H1 (cell line): ENCODE results near the gene LAP3.

ENCODE experiments used
- CTCF ChIP-seq, 3 experiments: IDR thresholded peaks; 1 replicate in 2 of 3; 2 replicates in 1 of 3; pipeline versions ENCODE4 v1.5.1 to v1.6.1; 2011; ENCODE audit warnings: low read length in 3 of 3, mild to moderate bottlenecking in 3 of 3, inconsistent platforms in 2 of 3, low read depth in 1 of 3, moderate library complexity in 1 of 3; ENCODE audit not compliant: insufficient read depth in 1 of 3; ENCODE audit errors: control extremely low read depth in 1 of 3
- POLR2A ChIP-seq, 2 experiments: IDR thresholded peaks; 1 replicate in 1 of 2; 2 replicates in 1 of 2; pipeline ENCODE4 v1.6.1; 2011; ENCODE audit warnings: low read depth in 2 of 2, low read length in 2 of 2, mild to moderate bottlenecking in 2 of 2; ENCODE audit errors: control extremely low read depth in 1 of 2
- TCF12 ChIP-seq: IDR thresholded peaks from 2 replicates; pipeline ENCODE4 v1.6.1; 2011; ENCODE audit warnings: low read depth, mild to moderate bottlenecking, low read length
- TF ChIP-seq, protein P1 (sequence below): IDR thresholded peaks from 2 replicates; pipeline ENCODE4 v1.6.1; 2012; ENCODE audit warnings: inconsistent platforms

DNA sequence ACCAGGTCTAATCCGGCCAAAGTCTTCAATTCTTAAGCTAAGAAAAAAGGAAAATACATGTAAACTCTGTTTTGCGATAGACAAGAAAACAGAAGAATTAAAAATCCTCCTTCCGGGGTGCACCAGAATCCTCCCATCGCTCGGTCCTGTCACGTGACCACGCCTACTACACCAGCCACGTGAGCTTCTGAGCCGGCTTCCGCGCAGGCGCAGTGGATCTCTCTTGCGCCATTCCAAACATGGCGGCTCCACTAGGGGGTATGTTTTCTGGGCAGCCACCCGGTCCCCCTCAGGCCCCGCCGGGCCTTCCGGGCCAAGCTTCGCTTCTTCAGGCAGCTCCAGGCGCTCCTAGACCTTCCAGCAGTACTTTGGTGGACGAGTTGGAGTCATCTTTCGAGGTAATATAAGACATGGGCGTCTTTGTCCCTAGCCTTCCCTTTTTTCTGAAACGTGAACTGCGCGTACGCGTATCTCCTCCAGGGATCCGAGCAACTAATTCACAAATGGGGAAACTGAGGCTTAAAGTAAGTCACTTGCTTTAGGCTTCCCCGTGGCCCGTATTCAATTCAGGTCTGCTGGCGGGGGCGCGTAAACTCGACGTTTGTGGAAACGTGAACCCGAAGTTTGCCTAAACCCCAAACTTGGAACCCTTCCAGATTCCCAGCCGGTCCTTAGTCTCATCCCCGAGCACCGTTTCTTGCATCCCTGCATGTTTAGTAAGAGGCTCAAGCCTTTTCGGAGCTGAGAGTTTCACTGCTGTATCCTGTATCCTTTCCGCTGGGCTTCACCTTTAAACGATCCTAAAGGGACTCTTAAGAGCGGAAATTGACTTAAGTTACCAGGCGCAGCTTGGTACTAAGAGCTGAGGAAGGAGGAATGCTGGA lies 37.7 kb downstream of the LAP3 start, which contains the start of gene MED28:
- peak; percentile 89 to 90 for TF ChIP-seq POLR2A (IDR thresholded peaks at IDR 0.05; ENCODE audit: control extremely low read depth in 1 of 2, low read depth in 2 of 2, low read length in 2 of 2)
- TF ChIP-seq, protein P1, sequence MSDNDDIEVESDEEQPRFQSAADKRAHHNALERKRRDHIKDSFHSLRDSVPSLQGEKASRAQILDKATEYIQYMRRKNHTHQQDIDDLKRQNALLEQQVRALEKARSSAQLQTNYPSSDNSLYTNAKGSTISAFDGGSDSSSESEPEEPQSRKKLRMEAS: no peak
- TF ChIP-seq TCF12: no peak
- TF ChIP-seq CTCF (IDR thresholded peaks at IDR 0.05; ENCODE audit: control extremely low read depth in 1 of 3, insufficient read depth in 1 of 3, low read depth in 1 of 3, low read length in 3 of 3): no peak
